ENCODE results near the gene C9orf85.
"Not testable (repeated sequence)": the region's sequence is repeated elsewhere in the genome, so short reads cannot be mapped to it uniquely, and the experiment has no call there.

Gene C9orf85

GRCh38 chr9:71944754-71945375 is 33.4 kb downstream of the C9orf85 start:
- DNase-seq, result no peak

- DNase-seq, result not testable (repeated sequence)
These were observed 43.2 kb downstream of the C9orf85 start for GRCh38 chr9:71954652-71955051.

GRCh38 chr9:71955300-71955915 is 44.0 kb downstream of the C9orf85 start:
- DNase-seq, result no peak

- DNase-seq, result no peak
These were observed 50.9 kb downstream of the C9orf85 start for GRCh38 chr9:71962328-71962727.

GRCh38 chr9:71963471-71963996 is 52.1 kb downstream of the C9orf85 start:
- DNase-seq, result not testable (repeated sequence)

GRCh38 chr9:71965403-71965802 is 54.0 kb downstream of the C9orf85 start:
- no peak for DNase-seq

- DNase-seq, result no peak
These were observed 55.2 kb downstream of the C9orf85 start for GRCh38 chr9:71966601-71967000.

- DNase-seq, result no peak
These were observed 57.2 kb downstream of the C9orf85 start for GRCh38 chr9:71968541-71969090.

GRCh38 chr9:71975833-71976232 is 64.4 kb downstream of the C9orf85 start:
- peak in 1 of 2 donors; percentile 14 for DNase-seq

- DNase-seq, result no peak
These were observed 65.6 kb downstream of the C9orf85 start for GRCh38 chr9:71977003-71977402.

- DNase-seq, result no peak
These were observed 69.1 kb downstream of the C9orf85 start for GRCh38 chr9:71980266-71981190.

GRCh38 chr9:71981944-71982343 is 70.5 kb downstream of the C9orf85 start:
- DNase-seq, result no peak

GRCh38 chr9:71984403-71984802 is 73.0 kb downstream of the C9orf85 start:
- no peak for DNase-seq

- DNase-seq, result no peak
These were observed 73.4 kb downstream of the C9orf85 start for GRCh38 chr9:71984831-71985281.

GRCh38 chr9:71985297-71985911 is 74.0 kb downstream of the C9orf85 start:
- no peak for DNase-seq

- DNase-seq, result no peak
These were observed 75.5 kb downstream of the C9orf85 start for GRCh38 chr9:71986900-71987299.

GRCh38 chr9:71987471-71988371 is 76.3 kb downstream of the C9orf85 start:
- DNase-seq, result no peak

GRCh38 chr9:71990466-71990865 is 79.0 kb downstream of the C9orf85 start:
- DNase-seq, result no peak

GRCh38 chr9:72005451-72005850 is 94.0 kb downstream of the C9orf85 start:
- DNase-seq, result no peak

- DNase-seq, result no peak
These were observed 95.1 kb downstream of the C9orf85 start for GRCh38 chr9:72006501-72006900.

- not testable (repeated sequence) for DNase-seq
These were observed 96.3 kb downstream of the C9orf85 start for GRCh38 chr9:72007726-72008125.

Measured in bone marrow (tissue), 2 donors.